Measurements from ENCODE around the gene RAD51B. TPM values are rescaled to one million over a fixed set of nuclear protein-coding genes. Genes with fewer than 3 reads are reported as not detected.

Gene RAD51B
- total RNA-seq, 1 experiment from 2014 or later, result 16.7 TPM

DNA sequence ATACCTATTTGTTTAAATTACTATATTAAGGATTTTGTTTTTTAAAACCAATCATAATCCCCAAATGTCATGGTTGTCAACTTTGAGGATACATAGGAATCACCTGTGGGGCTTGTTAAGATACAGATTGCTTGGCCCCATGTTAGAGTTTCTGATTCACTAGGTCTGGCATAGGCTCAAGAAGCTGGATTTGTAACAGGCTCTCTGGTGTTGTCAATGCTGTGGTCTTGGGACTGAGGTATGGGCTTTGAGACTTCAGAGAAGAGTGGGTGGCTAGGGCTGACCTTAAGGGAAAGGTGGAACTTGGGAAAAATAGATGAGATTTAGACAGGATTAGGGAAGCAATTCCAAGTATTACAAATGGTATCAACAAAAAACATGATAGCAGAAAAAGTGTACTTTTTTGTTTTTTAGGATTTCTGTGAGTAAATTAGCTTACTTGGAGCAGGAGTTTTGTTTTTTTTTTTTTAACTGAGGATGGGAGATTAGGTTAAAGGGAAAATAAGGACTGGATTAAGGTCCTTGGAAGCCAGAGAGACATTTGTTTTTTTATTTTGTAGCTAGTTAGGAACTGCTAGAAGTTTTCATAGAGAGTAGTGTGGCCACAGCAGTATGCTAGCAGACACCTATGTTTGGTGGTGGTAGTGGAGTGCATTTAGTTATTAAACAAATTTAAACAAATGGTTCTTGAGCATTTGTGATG, 88.6 kb downstream of the RAD51B start:
- Histone ChIP-seq H2BK15ac (ENCODE audit: low read depth, low read length) (no peak overlapping the region), H4K20me1 (ENCODE audit: control insufficient read depth, insufficient read depth, insufficient read length) (no peaks in the 10 kb centered on the region), H2BK120ac (ENCODE audit: low read depth, low read length, poor library complexity, severe bottlenecking) (no peak overlapping the region), H2BK20ac (ENCODE audit: low read depth, low read length, poor library complexity, severe bottlenecking) (no peak overlapping the region), H2BK5ac (ENCODE audit: insufficient read length, low read length) (no peak overlapping the region), H3K14ac (ENCODE audit: insufficient read depth, low read length) (no peak overlapping the region), H3K9ac (ENCODE audit: extremely low read depth, insufficient read length, low read length) (no peak overlapping the region), H3K18ac (ENCODE audit: insufficient read length, low read depth, low read length) (no peak overlapping the region), H4K91ac (ENCODE audit: insufficient read length, low read depth, low read length) (no peak overlapping the region), H4K8ac (replicated peaks; ENCODE audit: insufficient read length, low read depth, low read length) (no peak overlapping the region), H3K23me2 (ENCODE audit: insufficient read length, low read depth, low read length, poor library complexity, severe bottlenecking) (no peaks in the 10 kb centered on the region), H4K5ac (ENCODE audit: insufficient read length, low read depth, low read length) (no peak overlapping the region), H3K27ac (ENCODE audit: insufficient read length, low read depth, low read length) (no peak overlapping the region), H3K4me2 (ENCODE audit: insufficient read depth, insufficient read length, low read length) (no peak overlapping the region), H3K56ac (ENCODE audit: insufficient read length, low read depth, low read length) (no peak overlapping the region), H3K4me1 (ENCODE audit: insufficient read depth, low read length) (no peaks in the 10 kb centered on the region), H2AFZ (ENCODE audit: low read length) (no peak overlapping the region), H3K79me1 (ENCODE audit: insufficient read depth, low read depth, low read length, poor library complexity, severe bottlenecking) (no peaks in the 10 kb centered on the region), H3K4ac (ENCODE audit: low read depth, low read length) (no peak overlapping the region), H2BK12ac (ENCODE audit: insufficient read length, low read depth, low read length) (no peak overlapping the region), H3K23ac (ENCODE audit: insufficient read length, low read depth, low read length) (no peak overlapping the region), H3K79me2 (ENCODE audit: insufficient read depth, low read length) (no peaks in the 10 kb centered on the region), H3K9me3 (ENCODE audit: control insufficient read depth, low read depth, low read length) (no peaks in the 10 kb centered on the region), H3T11ph (ENCODE audit: low read length) (no peak overlapping the region), H3K27me3 (ENCODE audit: insufficient read depth, low read length) (no peaks in the 10 kb centered on the region), H2AK5ac (ENCODE audit: insufficient read length, low read length) (no peak overlapping the region)
- Mint-ChIP-seq H3K4me1 (peaks cover 5% of the 10 kb centered on the region in 2 experiments; a peak in 3 of 4 replicates), H3K36me3 (ENCODE audit: insufficient read depth in 1 of 3, low read depth in 3 of 3) (peaks cover 0 to 16% (median 5%) of the 10 kb centered on the region in 3 experiments; a peak in 4 of 7 replicates), H3K9me3 (peaks cover 0 to 13% of the 10 kb centered on the region in 2 experiments; a peak in 4 of 5 replicates), H3K27me3 (ENCODE audit: low read depth) (no peaks in the 10 kb centered on the region), H3K4me3 (no peak overlapping the region), H3K27ac (peak overlapping the region in 2 of 3 experiments; percentile 11 to 26; a peak in 3 of 7 replicates)
- DNase-seq, result no peak
- TF ChIP-seq CTCF (conservative IDR thresholded peaks at IDR 0.05), result no peak
